M059J (cell line): Measurements from ENCODE around the gene CELSR3. TPM values are rescaled to one million over a fixed set of nuclear protein-coding genes. Genes with fewer than 3 reads are reported as not detected.

Experiments
- DNase-seq: peaks from one replicate; pipeline ENCODE4 v3.0.0-alpha.2; 2012; ENCODE audit warnings: low read depth
- total RNA-seq: library from RNA; depleted of rRNA; stranded (reverse); fragments of >200 nt; shearing (Covaris generic); gene quantifications from 2 replicates; pipeline ENCODE4 v1.2.3, GENCODE V29; 2014

Gene CELSR3
- total RNA-seq, 1 experiment from 2014 or later: 5.2 TPM

DNA sequence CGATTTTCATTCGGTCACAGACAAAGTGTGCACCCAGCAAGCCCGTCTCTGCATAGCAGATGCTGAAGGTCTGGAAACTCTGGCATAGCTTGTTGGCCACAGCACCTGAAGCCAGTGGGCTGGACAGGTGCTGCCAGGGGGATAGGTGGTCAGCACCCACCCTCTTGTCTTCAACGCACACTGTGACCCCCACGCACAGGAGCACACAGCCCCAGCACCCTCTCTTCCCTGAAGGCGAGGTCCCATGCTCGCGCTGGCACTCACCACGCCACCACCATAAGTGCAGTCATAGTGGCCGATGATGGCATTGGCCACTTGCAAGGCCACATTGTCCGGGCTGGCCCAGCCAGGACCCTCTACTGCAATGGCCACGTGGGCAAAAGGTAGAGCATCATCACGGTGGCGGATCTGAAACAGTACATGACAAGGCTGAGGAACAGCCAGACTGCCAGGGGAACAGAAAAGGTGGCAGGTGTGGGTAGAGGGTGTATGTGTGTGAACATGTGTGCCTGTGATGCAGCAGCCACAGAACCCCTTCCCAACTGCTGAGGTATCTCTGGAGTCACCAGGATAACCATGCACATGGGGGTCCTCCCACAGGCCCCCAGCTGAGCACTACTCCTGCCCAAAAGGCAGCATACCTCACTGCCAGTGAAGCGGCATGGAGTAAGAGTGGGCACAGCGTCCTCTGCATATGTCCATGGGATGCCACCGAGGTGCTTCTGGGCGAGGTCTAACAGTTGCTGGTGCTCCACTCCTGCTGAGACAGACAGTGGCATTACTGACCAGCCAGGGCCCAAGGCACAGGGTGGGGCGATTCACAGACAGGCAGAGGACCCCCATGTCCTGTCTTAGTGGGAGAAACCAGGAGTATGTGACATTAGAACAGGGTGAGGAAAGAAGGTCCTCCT, 61.7 kb downstream of the CELSR3 start:
- no peak for DNase-seq

GRCh38 chr3:48599509-48600285, 63.0 kb downstream of the CELSR3 start:
- DNase-seq: no peak

GRCh38 chr3:48599077-48599501, 63.6 kb downstream of the CELSR3 start:
- DNase-seq: no peak

DNA sequence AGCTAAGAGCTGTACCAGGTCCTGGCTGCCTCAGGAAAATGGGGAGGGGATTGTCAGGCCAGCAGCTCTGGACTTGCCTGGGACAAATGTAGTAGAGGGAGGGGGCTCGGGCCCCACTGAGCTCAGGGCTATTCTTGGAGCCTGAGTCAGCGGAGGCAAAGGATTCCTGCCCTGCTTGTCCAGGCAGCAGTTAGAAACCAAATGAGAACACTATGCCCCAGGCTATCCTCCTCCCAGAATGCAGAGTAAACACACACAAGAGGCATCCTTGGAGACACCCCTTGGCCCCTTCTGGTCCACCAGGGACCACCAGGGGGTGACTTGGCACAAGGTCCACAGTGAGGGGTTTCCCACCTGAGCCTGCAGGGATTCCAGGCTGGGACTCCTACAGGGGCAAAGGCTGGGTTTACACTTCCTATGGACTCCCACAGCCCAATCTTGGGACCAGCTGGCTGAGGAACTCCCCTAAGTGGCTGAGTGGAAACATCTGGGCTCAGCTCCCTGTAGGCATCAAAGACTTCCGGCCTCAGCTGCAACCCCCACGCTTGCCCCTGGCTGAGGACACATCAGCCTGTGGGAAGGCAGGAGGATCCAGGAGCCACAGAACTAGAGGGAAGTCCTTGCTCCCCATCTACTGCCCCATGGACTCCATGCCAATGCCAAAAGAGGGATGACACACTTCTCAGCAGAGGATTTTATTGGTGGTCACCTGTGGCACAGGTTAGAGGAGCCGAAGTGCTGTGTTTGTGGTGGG, 64.2 kb downstream of the CELSR3 start:
- peak; percentile 96 for DNase-seq

- DNase-seq: no peak
These were observed 65.3 kb downstream of the CELSR3 start for GRCh38 chr3:48597408-48597800.

GRCh38 chr3:48596676-48597407, 65.8 kb downstream of the CELSR3 start:
- no peak for DNase-seq

DNA sequence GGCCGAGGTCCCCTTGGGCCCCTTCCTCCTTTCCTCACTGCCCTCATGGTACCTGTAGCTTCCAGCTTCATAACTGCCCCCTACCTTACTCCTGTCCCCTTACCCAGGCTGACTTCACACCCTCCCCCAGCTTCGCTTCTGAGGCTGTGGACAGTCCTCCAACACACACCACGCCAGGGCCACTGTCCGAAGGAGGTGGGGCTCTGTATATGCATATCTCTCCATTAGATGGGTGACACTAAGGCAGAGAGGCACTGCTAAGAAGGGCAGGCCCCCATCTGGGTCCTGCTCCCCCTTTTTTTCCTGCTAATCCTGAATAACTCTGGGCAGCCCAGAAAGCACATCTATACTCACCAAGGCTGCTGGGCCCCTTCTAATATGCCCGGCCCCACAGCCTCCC, 66.5 kb downstream of the CELSR3 start:
- peak; percentile 27 for DNase-seq

DNA sequence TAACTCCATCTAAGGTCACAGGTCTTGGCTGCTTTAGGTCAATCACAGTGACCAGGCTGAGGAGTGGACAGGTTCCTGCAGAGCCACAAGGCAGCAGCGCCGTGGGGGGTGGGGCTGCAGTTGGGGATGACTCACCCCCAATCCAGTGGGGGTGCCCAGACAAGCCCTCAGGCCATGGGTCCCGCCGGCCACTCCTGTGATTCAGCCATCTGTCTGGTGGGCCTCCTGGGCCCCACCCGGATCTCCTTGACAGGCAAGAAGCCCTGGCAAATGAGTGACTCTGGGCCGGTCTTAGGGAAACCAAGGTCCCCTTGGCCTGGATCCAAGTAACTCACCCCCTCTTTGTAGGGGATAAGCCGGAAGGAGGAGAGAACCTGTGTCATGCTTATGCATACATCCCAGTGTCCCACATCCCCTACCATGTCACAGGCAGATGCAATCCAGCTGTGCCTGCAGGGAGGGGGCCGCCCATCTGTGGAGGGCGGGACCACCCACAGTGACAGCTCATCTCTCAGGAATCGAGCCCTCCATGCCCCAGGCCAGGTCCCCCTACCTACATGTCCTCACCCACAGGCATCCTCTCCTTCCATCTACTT, 67.1 kb downstream of the CELSR3 start:
- DNase-seq: peak; percentile 96

GRCh38 chr3:48595075-48595525, 67.6 kb downstream of the CELSR3 start, which contains the start of gene COL7A1:
TSS of gene COL7A1 (minus strand) at chr3:48595329. CDS start at chr3:48595159, 170 bp downstream.
- no peak for DNase-seq

DNA sequence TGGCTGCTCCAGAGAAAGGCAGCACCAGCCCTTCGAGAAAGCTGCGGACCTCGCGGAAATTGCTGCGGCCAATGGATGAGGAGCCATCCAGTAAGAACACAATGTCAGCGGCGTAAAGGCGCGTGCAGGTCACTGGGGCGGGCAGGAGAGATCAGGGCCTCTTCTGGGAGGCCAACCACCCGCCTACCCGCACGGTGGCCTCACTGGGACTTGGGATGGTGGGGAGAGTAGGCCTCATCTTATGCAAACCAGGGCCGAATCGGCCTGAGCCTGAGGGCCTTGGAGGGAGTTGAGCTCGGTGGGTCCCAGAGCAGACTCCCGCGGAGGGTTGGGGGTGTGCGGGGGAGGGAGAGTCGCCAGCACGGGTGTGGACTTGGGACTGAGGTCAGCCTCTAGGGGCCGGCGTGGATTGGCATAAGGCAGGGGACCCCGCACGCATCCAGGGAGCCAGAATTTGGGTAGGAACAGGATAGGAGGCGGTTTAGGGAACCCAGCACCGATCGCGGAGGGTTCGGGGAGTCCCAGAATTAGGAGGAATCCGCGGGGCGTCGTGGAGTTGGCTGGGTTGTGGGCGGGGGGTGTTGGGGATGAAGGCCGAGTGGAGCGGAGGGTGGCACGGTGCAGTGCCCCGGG, 68.2 kb downstream of the CELSR3 start:
- DNase-seq: peak; percentile 18

DNA sequence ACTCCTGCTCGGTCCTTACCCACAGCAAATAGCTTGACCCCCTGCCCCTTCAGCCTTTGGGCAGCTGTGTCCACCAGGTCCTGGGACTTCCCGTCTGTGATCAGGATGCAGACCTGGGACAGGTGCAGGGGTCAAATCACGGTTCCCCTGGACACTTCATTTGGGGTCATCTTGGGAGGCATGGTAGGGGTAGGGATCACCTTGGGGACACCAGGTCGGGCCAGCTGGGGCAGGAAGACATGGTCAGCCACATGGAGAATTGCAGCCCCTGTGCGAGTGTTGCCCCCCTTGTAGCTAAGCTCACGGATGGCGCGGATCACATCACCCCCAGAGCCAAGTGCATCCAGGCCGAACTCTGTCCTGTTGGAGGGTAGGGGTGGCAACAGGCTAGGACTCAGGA, 69.3 kb downstream of the CELSR3 start:
- DNase-seq: no peak

GRCh38 chr3:48592519-48593087, 70.1 kb downstream of the CELSR3 start:
- DNase-seq: no peak

GRCh38 chr3:48591886-48592518, 70.7 kb downstream of the CELSR3 start:
- no peak for DNase-seq

- DNase-seq: no peak
These were observed 71.2 kb downstream of the CELSR3 start for GRCh38 chr3:48591436-48591835.

DNA sequence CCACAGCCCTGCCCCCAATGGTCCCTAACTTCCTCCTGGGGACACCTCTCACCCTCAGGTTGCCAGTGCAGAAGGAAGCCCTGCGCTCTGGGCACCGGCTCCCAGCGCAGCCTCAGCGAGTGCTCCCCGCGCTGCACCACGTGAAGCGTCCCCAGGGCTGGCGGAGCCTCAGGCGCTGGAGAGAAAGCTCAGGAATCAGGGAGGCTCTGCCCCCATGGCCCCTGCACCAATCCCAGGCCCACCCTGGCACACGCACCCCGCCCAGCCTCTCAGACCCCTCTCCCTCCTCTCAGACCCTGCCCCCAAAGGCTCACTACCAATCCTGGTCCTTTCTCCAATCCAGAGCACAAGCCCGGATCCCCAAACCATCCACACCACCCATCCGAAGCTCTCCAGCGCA, 74.5 kb downstream of the CELSR3 start:
- no peak for DNase-seq

DNA sequence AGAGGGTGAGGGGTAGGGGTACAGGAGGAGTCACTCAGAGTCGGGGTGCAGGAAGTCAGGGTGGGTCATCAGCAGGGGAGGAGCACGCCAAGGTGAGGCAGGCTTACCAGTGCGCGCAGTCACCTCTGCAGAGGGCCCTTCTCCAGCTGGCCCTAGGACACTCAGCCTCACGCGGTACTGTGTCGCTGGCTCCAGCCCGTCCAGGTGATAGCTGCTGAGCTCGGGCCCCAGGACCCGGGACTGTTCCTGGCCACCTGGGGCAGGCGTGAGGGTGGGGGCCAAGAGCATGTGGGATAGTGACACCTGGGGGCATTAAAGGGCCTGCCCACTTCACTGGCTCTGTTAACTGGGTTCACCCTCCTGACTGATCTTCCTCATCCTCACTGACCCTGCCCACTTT, 75.0 kb downstream of the CELSR3 start:
- no peak for DNase-seq
